HG03095 (cell line): Measurements from ENCODE around the gene LRRFIP2.
A peak's percentile ranks its signal among the peaks of the same experiment; 100 is the strongest.
"Not testable (repeated sequence)": the region's sequence is repeated elsewhere in the genome, so short reads cannot be mapped to it uniquely, and the experiment has no call there.

Source experiments
- ATAC-seq: cut with Tn5 transposase; IDR thresholded peaks from one replicate; pipeline ENCODE4 v1.9.1; 2021; ENCODE audit warnings: moderate library complexity; ENCODE audit not compliant: unreplicated experiment

The LRRFIP2 gene

DNA sequence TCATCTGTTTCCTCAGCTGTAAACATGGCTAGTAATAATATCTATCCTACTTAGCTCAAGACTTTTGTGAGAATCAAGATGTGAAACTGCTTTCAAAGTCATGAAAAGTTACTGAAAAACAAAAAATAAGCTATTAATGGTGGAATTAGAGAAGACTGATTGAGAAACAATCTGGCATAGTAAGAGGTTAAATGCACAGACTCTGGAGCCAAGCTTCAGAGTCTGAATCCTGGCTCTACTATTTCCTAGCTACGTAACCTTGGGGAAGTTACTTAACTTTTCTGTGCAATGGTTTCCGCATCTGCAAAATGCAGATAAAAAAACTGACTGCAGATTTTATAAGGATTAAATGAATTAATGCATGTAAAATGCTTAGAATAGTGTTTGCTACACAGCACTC, 28.8 kb downstream of the LRRFIP2 start:
- no peak for ATAC-seq

DNA sequence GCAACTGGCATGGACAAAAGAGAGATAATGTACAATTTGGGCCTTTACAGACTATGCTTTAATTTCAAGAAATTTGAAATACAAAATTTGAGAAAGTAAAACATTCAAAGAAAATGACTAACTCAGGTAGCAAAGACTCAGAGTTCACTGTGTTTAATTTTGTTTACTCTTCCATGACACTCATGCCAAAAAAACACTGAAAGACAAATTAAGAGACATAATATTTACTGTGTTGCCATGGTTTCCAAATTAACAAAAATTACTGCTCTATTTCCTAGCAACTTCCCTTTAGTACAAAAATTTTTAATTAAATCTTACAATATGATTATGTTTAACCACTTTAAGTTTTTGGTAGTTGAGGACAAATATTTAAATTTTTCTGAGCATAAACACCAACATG, 29.6 kb downstream of the LRRFIP2 start:
- no peak for ATAC-seq

GRCh38 chr3:37143821-37144220, 30.6 kb downstream of the LRRFIP2 start:
- no peak for ATAC-seq

DNA sequence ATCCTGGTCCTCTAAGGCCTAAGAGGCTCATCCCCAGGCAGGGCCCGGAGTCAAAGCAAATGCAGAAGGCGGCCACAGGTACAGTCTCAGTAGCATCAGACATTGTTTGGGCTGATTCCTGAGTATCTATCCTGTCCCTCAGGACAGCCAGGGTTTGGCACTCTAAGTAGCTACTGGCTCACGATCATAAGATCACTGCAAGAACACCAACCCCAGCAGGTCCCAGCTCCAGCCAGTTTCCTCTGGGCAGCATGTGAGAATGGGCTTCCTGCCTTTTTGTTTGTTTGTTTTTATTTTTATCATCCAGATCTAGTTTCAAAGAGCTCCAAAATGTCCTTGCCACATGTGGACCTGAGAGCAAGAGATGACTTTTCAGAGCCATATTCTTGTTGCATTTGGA, 32.7 kb downstream of the LRRFIP2 start:
- no peak for ATAC-seq

DNA sequence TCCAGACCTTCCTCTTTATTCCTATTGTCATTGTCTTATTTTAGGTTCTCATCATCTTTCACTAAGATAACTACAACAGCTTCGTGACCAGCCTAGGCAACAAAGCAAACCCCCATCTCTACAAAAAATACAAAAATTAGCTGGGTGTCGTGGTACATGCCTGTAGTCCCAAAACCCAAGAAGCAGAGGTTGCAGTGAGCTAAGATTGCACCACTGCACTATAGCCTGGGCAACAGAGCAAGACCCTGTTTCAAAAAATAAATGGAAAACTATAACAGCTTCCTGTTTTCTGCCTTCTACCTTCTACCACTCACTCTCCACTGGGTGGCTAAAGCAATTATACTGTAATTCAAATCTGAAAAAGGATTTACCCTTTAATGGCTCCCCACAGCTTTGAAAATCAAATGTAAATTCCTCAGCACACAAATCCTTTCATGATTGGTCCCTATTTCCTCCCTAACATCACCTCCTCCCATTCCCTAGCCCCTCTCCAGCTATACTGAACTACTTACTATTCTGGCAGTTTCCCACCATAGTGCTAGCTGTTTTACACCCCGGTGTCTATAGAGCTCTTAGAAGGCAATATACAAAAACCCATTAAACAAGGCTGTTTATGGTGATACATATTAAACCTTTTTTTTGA, 33.4 kb downstream of the LRRFIP2 start:
- ATAC-seq, result no peak

DNA sequence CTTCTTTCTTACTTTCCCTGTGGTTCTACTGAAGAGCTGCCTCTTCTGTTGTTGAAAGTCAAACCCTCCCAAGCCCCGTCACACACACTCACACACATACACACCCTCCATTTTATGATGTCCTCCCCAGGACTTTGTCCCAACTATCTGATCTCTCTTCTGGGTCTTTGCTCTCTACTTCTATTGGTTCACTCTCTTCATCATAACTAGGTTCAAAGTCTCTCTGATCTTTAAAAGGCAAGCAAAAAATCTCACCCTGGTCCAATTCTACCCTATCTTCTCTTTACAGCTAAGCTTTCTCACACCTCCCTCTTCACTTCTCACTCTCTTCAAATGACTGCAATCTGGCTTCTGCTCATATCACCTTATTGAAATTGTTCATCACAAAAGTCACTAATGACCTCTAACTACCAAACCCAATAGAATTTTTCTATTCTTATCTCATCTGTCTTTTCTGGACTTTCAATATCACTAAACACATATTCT, 34.8 kb downstream of the LRRFIP2 start:
- ATAC-seq, result peak; percentile 47

DNA sequence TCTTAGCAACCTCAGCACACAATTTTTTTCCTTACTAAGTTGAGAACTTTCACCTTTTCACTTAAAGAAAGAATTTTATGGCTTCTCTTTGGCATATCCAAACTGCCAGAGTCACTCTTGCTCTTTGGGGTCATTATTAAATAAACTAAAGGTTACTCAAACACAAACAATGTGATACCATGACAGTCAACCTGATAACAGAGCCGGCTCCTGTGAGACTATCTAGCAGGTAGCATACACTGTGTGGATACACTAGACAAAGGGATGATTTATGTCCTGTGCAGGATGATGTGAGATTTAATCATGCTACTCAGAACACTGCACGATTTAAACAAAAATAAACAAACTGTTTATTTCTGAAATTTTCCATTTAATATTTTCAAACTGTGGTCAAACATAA, 35.6 kb downstream of the LRRFIP2 start:
- no peak for ATAC-seq

DNA sequence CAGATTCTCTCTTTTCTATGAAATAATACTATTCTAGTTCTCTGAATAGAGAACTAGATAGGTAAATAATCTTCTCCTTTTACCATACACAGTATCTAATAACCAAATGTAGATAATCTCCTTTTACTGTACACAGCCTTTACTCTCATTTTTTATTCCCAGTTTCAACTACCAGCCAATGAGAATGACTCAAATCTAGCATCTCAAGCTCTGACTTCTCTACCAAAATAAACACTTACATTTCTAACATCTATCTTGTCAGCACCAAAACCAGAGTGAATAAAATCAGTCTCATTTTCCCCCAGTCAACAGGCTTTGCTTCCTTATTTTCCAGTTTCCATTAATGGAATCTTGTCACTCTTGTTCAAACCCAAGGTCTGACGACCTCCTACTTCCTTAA, 36.9 kb downstream of the LRRFIP2 start:
- ATAC-seq, result no peak

- no peak for ATAC-seq
Observed at GRCh38 chr3:37136067-37136466, 38.3 kb downstream of the LRRFIP2 start.

DNA sequence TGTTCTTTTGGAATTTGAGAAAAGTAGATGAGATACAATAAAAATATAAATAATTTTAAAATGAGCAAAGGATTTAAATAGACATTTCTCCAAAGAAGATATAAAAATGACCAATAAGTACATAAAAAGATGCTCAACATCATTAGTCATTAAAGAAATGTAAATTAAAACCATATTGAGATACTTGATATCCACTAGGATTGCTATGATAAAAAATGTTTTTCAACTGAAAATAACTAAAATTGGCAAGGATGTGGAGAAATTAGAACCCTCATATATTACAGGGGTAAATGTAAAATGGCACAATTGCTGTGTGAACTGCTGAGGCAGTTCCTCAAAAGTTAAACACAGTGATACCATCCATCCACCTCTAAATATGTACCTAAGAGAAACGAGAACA, 38.8 kb downstream of the LRRFIP2 start:
- no peak for ATAC-seq

DNA sequence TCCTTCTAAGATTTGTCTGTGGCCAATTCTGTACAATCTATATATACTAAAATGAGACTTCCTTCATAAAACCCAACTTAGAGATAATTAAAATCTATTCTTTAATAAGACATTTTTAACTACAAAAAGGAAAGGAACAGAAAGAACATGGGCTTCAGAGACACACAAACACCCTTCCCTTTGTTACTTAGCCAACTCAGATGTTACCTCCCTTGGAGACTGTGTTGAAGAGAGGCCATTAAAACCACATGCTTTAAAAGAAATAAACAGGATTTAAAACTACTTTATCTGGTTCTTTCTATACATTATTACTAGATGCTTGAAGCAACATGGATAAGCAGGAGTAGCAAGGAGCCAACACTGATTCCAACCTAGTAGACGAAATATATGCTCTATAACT, 42.0 kb downstream of the LRRFIP2 start:
- ATAC-seq, result no peak

DNA sequence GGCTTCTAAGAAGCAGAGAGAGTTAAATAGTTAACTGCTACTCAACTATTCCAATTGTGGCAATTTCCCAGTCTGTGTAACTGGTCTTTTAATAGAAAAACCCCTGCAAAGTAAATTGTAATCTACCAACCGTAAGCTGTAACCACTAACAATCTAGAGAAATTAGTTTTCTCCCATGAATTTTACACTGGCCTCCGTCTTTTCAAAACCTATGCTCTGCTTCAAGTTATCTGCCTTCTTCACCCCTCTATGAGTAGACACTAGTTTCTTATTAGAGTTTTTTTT, 42.6 kb downstream of the LRRFIP2 start:
- no peak for ATAC-seq

- no peak for ATAC-seq
Observed at GRCh38 chr3:37130984-37131859, 43.2 kb downstream of the LRRFIP2 start.

GRCh38 chr3:37130448-37130847, 43.9 kb downstream of the LRRFIP2 start:
- ATAC-seq, result no peak

- ATAC-seq, result no peak
Observed at GRCh38 chr3:37129871-37130270, 44.5 kb downstream of the LRRFIP2 start.

DNA sequence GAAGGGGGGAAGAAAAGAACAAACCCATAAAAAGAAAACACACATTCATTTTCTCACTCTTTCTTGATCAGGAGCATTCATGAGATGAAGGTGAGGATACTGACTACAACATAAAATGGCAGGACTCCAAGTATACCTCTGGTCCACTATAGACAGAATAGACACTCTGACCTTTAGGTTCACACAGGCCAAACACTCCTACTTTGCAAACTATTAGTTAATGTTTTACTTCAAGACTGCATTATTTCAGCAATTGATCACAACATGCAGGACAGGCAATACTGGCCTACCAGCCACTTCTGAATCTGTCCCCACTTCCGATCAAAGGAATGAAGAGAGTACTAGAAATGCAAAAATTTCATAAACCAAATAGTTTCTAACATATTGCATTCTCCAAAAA, 47.0 kb downstream of the LRRFIP2 start:
- no peak for ATAC-seq

DNA sequence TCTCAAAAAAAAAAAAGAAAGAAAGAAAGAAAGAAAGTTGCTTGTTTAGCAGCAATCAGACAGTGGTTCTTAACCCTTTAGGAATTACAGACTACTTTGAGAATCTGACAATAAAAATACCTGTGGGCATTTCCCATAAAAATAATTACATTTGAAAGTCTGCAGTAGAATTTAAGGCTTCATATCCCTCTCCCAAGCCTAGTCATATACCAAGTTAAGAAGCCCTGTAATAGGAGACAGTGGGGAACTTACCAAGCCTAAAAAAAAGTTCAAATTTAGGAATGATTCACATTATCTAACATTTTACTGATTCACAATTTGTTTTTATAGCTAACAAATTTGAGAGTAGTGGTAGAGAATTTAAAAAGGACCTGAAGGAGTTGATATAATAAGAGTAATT, 47.5 kb downstream of the LRRFIP2 start:
- ATAC-seq, result no peak

GRCh38 chr3:37125195-37126073, 48.9 kb downstream of the LRRFIP2 start:
- ATAC-seq, result no peak

- no peak for ATAC-seq
Observed at GRCh38 chr3:37124435-37124834, 49.9 kb downstream of the LRRFIP2 start.

GRCh38 chr3:37123292-37123691, 51.1 kb downstream of the LRRFIP2 start:
- ATAC-seq, result no peak

- ATAC-seq, result not testable (repeated sequence)
Observed at GRCh38 chr3:37122069-37122468, 52.3 kb downstream of the LRRFIP2 start.

- no peak for ATAC-seq
Observed at GRCh38 chr3:37118163-37118562, 56.2 kb downstream of the LRRFIP2 start.
